K562 (cell line): ENCODE results near the gene GIGYF1. TPM values are rescaled to one million over a fixed set of nuclear protein-coding genes. Genes with fewer than 3 reads are reported as not detected.

ENCODE experiments used
- FIP1L1 ChIP-seq: fragments of 200-400 bp; formaldehyde crosslinking; IDR thresholded peaks from 2 replicates; pipeline ENCODE4 v1.6.1; 2018; ENCODE audit warnings: mild to moderate bottlenecking, low read depth, low read length; ENCODE audit not compliant: poor library complexity, severe bottlenecking
- GATA2 ChIP-seq: sonication (generic); formaldehyde crosslinking; IDR thresholded peaks from 2 replicates; pipeline ENCODE4 v1.4.0; 2020; ENCODE audit warnings: mild to moderate bottlenecking, missing genetic modification reagents
- HEY1 ChIP-seq: fragments of 250-450 bp; sonication (Bioruptor Pico); IDR thresholded peaks from 2 replicates; pipeline ENCODE4 v1.5.0; 2020; ENCODE audit warnings: mild to moderate bottlenecking, moderate library complexity, borderline replicate concordance
- JUNB ChIP-seq: fragments of 450-650 bp; formaldehyde crosslinking; conservative IDR thresholded peaks from 2 replicates; pipeline ENCODE4 v1.4.0; 2020; ENCODE audit warnings: mild to moderate bottlenecking
- JUND ChIP-seq, 2 experiments: IDR thresholded peaks; 2 replicates in 1 of 2; 3 replicates in 1 of 2; pipeline ENCODE4 v1.6.1; 2011; ENCODE audit warnings: borderline replicate concordance in 2 of 2, low read depth in 2 of 2, low read length in 2 of 2, improper control_type of control experiment in 1 of 2, missing biosample characterization in 1 of 2, missing genetic modification characterization in 1 of 2, missing genetic modification reagents in 1 of 2
- LCOR ChIP-seq: sonication (generic); formaldehyde crosslinking; IDR thresholded peaks from 2 replicates; pipeline ENCODE4 v1.8.0; 2022; ENCODE audit warnings: mild to moderate bottlenecking, missing genetic modification reagents
- MAFG ChIP-seq: fragments of 450-650 bp; conservative IDR thresholded peaks from 2 replicates; pipeline ENCODE4 v1.6.1; 2016; ENCODE audit warnings: missing genetic modification characterization, missing compliant biosample characterization
- MAZ ChIP-seq, 2 experiments: fragments of 450-650 bp in 1 of 2; sonication (generic) in 1 of 2; formaldehyde crosslinking; IDR thresholded peaks in 1 of 2; conservative IDR thresholded peaks in 1 of 2; 2 replicates each; pipeline versions ENCODE4 v1.4.0 to v1.5.0; 2020; ENCODE audit warnings: mild to moderate bottlenecking in 1 of 2, missing genetic modification reagents in 1 of 2
- POLR2A ChIP-seq: fragments of 450-650 bp; conservative IDR thresholded peaks from 2 replicates; pipeline ENCODE4 v1.6.1; 2016
- SMARCA4 ChIP-seq: fragments of 450-650 bp; IDR thresholded peaks from 2 replicates; pipeline ENCODE4 v1.6.1; 2016
- SMC3 ChIP-seq: conservative IDR thresholded peaks from 2 replicates; pipeline ENCODE4 v1.6.1; 2011; ENCODE audit warnings: low read depth, low read length, improper control_type of control experiment; ENCODE audit not compliant: insufficient read depth
- ZNF507 ChIP-seq: conservative IDR thresholded peaks from 2 replicates; pipeline ENCODE4 v1.6.1; 2017; ENCODE audit warnings: missing genetic modification characterization, missing compliant biosample characterization
- ZNF717 ChIP-seq: fragments of 250-450 bp; sonication (Bioruptor Pico); IDR thresholded peaks from 2 replicates; pipeline ENCODE4 v1.5.0; 2021
- polyA plus RNA-seq, 8 experiments: library from polyadenylated mRNA; depleted of rRNA in 4 of 8; stranded (reverse) in 5 of 8; unstranded in 3 of 8; fragments of >200 nt; fragmentation: Nextera tagmentation in 2 of 8; fragmentation: Illumina TruSeq in 1 of 8; extraction: Ambion mirVana in 2 of 8; extraction: Trizol in 1 of 8; gene quantifications; 2 replicates each; pipeline versions ENCODE4 v1.2.1 to v1.2.3, GENCODE V29; 2011 to 2014; ENCODE audit warnings: inconsistent platforms in 1 of 8, missing spikeins in 1 of 8
- total RNA-seq, 7 experiments: library from RNA; depleted of rRNA in 6 of 7; stranded (reverse); fragments of >200 nt in 6 of 7; fragmentation: Illumina TruSeq in 2 of 7; extraction: Trizol in 2 of 7; gene quantifications; 2 replicates each; pipeline versions ENCODE4 v1.2.1 to v1.2.3, GENCODE V29; 2011 to 2021; ENCODE audit warnings: low replicate concordance in 1 of 7
- TF ChIP-seq, protein P1 (sequence below): fragments of 250-450 bp; sonication (Bioruptor Pico); IDR thresholded peaks from 2 replicates; pipeline ENCODE4 v1.5.1; 2021; ENCODE audit warnings: mild to moderate bottlenecking
- TF ChIP-seq, protein P2 (sequence below): fragments of 450-650 bp; IDR thresholded peaks from 2 replicates; pipeline ENCODE4 v1.6.1; 2014; ENCODE audit warnings: low read depth, mild to moderate bottlenecking, moderate library complexity, borderline replicate concordance
- TF ChIP-seq, protein P3 (sequence below): sonication (generic); formaldehyde crosslinking; IDR thresholded peaks from 2 replicates; pipeline ENCODE4 v1.8.0; 2022; ENCODE audit warnings: mild to moderate bottlenecking, missing genetic modification reagents
- TF ChIP-seq, protein P4 (sequence below): sonication (generic); formaldehyde crosslinking; IDR thresholded peaks from 2 replicates; pipeline ENCODE4 v1.8.1; 2023; ENCODE audit warnings: mild to moderate bottlenecking, missing genetic modification reagents

The GIGYF1 gene
- total and polyA plus RNA-seq, 9 of the 15 experiments (the other 6 are each of a cell fraction or from before 2014, with no cell fraction given), result 0.56 to 76.2 (median 16.8) TPM

- TF ChIP-seq, protein P1, sequence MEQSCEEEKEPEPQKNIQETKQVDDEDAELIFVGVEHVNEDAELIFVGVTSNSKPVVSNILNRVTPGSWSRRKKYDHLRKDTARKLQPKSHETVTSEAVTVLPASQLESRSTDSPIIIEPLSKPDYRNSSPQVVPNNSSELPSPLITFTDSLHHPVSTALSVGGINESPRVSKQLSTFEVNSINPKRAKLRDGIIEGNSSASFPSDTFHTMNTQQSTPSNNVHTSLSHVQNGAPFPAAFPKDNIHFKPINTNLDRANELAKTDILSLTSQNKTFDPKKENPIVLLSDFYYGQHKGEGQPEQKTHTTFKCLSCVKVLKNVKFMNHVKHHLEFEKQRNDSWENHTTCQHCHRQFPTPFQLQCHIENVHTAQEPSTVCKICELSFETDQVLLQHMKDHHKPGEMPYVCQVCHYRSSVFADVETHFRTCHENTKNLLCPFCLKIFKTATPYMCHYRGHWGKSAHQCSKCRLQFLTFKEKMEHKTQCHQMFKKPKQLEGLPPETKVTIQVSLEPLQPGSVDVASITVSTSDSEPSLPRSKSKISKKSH (CRISPR knock-in tag), result no peak
- TF ChIP-seq LCOR (CRISPR knock-in tag) (0 out of 2 replicates have a peak, but pooled peaks have one; percentile 77), ZNF717 (CRISPR knock-in tag) (no peak), SMARCA4 (peak; percentile 54; the same call in 1 of the 2 replicates), MAZ (CRISPR knock-in tag; conservative IDR thresholded peaks at IDR 0.05 in 1 of 2, IDR thresholded peaks at IDR 0.05 in 1 of 2) (peak; percentile 31 to 87; a peak in 2 of 4 replicates), POLR2A (0 out of 2 replicates have a peak, but pooled peaks have one; percentile 34), HEY1 (CRISPR knock-in tag) (no peak), JUNB (CRISPR knock-in tag) (no peak), SMC3 (peak; percentile 74), JUND (IDR thresholded peaks at IDR 0.05; ENCODE audit: borderline replicate concordance, low read depth, low read length) (peak; percentile 53; the same call in 1 of the 2 replicates), JUND (tag; IDR thresholded peaks at IDR 0.05; ENCODE audit: borderline replicate concordance, low read depth, low read length) (no peak; the same call in 2 of the 3 replicates), FIP1L1 (no peak), MAFG (tag) (no peak), ZNF507 (no peak), GATA2 (CRISPR knock-in tag) (no peak)
- TF ChIP-seq, protein P2, sequence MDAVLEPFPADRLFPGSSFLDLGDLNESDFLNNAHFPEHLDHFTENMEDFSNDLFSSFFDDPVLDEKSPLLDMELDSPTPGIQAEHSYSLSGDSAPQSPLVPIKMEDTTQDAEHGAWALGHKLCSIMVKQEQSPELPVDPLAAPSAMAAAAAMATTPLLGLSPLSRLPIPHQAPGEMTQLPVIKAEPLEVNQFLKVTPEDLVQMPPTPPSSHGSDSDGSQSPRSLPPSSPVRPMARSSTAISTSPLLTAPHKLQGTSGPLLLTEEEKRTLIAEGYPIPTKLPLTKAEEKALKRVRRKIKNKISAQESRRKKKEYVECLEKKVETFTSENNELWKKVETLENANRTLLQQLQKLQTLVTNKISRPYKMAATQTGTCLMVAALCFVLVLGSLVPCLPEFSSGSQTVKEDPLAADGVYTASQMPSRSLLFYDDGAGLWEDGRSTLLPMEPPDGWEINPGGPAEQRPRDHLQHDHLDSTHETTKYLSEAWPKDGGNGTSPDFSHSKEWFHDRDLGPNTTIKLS, result no peak
- TF ChIP-seq, protein P3, sequence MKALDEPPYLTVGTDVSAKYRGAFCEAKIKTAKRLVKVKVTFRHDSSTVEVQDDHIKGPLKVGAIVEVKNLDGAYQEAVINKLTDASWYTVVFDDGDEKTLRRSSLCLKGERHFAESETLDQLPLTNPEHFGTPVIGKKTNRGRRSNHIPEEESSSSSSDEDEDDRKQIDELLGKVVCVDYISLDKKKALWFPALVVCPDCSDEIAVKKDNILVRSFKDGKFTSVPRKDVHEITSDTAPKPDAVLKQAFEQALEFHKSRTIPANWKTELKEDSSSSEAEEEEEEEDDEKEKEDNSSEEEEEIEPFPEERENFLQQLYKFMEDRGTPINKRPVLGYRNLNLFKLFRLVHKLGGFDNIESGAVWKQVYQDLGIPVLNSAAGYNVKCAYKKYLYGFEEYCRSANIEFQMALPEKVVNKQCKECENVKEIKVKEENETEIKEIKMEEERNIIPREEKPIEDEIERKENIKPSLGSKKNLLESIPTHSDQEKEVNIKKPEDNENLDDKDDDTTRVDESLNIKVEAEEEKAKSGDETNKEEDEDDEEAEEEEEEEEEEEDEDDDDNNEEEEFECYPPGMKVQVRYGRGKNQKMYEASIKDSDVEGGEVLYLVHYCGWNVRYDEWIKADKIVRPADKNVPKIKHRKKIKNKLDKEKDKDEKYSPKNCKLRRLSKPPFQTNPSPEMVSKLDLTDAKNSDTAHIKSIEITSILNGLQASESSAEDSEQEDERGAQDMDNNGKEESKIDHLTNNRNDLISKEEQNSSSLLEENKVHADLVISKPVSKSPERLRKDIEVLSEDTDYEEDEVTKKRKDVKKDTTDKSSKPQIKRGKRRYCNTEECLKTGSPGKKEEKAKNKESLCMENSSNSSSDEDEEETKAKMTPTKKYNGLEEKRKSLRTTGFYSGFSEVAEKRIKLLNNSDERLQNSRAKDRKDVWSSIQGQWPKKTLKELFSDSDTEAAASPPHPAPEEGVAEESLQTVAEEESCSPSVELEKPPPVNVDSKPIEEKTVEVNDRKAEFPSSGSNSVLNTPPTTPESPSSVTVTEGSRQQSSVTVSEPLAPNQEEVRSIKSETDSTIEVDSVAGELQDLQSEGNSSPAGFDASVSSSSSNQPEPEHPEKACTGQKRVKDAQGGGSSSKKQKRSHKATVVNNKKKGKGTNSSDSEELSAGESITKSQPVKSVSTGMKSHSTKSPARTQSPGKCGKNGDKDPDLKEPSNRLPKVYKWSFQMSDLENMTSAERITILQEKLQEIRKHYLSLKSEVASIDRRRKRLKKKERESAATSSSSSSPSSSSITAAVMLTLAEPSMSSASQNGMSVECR, result peak; percentile 58; the same call in 1 of the 2 replicates
- TF ChIP-seq, protein P4, sequence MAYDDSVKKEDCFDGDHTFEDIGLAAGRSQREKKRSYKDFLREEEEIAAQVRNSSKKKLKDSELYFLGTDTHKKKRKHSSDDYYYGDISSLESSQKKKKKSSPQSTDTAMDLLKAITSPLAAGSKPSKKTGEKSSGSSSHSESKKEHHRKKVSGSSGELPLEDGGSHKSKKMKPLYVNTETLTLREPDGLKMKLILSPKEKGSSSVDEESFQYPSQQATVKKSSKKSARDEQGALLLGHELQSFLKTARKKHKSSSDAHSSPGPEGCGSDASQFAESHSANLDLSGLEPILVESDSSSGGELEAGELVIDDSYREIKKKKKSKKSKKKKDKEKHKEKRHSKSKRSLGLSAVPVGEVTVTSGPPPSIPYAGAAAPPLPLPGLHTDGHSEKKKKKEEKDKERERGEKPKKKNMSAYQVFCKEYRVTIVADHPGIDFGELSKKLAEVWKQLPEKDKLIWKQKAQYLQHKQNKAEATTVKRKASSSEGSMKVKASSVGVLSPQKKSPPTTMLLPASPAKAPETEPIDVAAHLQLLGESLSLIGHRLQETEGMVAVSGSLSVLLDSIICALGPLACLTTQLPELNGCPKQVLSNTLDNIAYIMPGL (CRISPR knock-in tag), result no peak
These were observed 2.1 kb downstream of the GIGYF1 start (continued) for GRCh38 chr7:100691676-100692577.
